ENCODE results near the gene MAST4. TPM values are rescaled to one million over a fixed set of nuclear protein-coding genes. Genes with fewer than 3 reads are reported as not detected.

Gene MAST4
- total and polyA plus RNA-seq, 2 of the 13 experiments (the other 11 are each of a cell fraction or from before 2014, with no cell fraction given), result 3.4 to 3.7 TPM

- FAIRE-seq, result no peak
- no peak for ATAC-seq
Observed at GRCh38 chr5:66886941-66887340, 290.7 kb downstream of the MAST4 start.

More at GRCh38 chr5:66886941-66887340, 290.7 kb downstream of the MAST4 start:
- Histone ChIP-seq H3K4me1 (ENCODE audit: insufficient read depth, low read length) (no peaks in the 10 kb centered on the region), H3K27me3 (ENCODE audit: control insufficient read depth in 1 of 2, insufficient read depth in 2 of 2, low read length in 2 of 2) (no peaks in the 10 kb centered on the region), H3K4me3 (replicated peaks in 1 of 3; ENCODE audit: insufficient read depth in 1 of 3, low read depth in 2 of 3, low read length in 3 of 3) (no peak overlapping the region), H4K20me1 (ENCODE audit: insufficient read depth, low read length) (no peaks in the 10 kb centered on the region), H3K9ac (ENCODE audit: insufficient read depth, low read depth, low read length) (no peak overlapping the region), H3K79me2 (ENCODE audit: insufficient read depth, low read length) (no peaks in the 10 kb centered on the region), H3K36me3 (replicated peaks in 1 of 2; ENCODE audit: control insufficient read depth in 1 of 2, insufficient read depth in 2 of 2, low read length in 2 of 2) (no peaks in the 10 kb centered on the region), H3K4me2 (ENCODE audit: low read depth, low read length) (no peak overlapping the region), H3K27ac (ENCODE audit: extremely low read length, insufficient read depth, low read length) (no peak overlapping the region), H2AFZ (ENCODE audit: low read length) (no peak overlapping the region), H3K9me3 (ENCODE audit: low read length) (no peaks in the 10 kb centered on the region)
- 3% methylated on average over 1 of the region's 1 CpG for WGBS (ENCODE audit: low lambda C conversion rate)
- TF ChIP-seq ZNF362 (CRISPR knock-in tag; IDR thresholded peaks at IDR 0.05; ENCODE audit: borderline replicate concordance), result no peak
- TF ChIP-seq HOXA5 (CRISPR knock-in tag; IDR thresholded peaks at IDR 0.05), result no peak
- TF ChIP-seq AHDC1 (CRISPR knock-in tag; IDR thresholded peaks at IDR 0.05; ENCODE audit: borderline replicate concordance), result no peak
- no peak for TF ChIP-seq ZNF569 (CRISPR knock-in tag; IDR thresholded peaks at IDR 0.05; ENCODE audit: borderline replicate concordance)
- no peak for TF ChIP-seq BCLAF1 (IDR thresholded peaks at IDR 0.05)
- no peak for TF ChIP-seq HNRNPK (IDR thresholded peaks at IDR 0.05; ENCODE audit: low read depth, low read length, poor library complexity, severe bottlenecking)
- TF ChIP-seq ELK4 (CRISPR knock-in tag; IDR thresholded peaks at IDR 0.05; ENCODE audit: borderline replicate concordance), result no peak
- TF ChIP-seq IRF1 (CRISPR knock-in tag; IDR thresholded peaks at IDR 0.05; ENCODE audit: low read depth), result no peak
- TF ChIP-seq ZBTB20 (CRISPR knock-in tag; IDR thresholded peaks at IDR 0.05; ENCODE audit: borderline replicate concordance, low read depth), result no peak
- intact Hi-C loops (cut with micrococcal nuclease; ENCODE audit: unreplicated experiment), result no loop called here
- in situ Hi-C loops (cut with HindIII; ENCODE audit: extremely low pct_ligation_motif_present, low pct_unique_long_range_greater_than_20kb), result no loop called here
- CTCF ChIA-PET (ENCODE audit: low intra/inter-chr PET ratio, low total read pairs), result no interaction called here
- POLR2A ChIA-PET, result no interaction called here
- BruUV-seq (replicated peaks), result no TSS peak
- DNase-seq (ENCODE audit: low spot score), result no peak

Measured in HepG2 (cell line).